PC-9 (cell line): ENCODE results near the gene EIF4G1. TPM values are rescaled to one million over a fixed set of nuclear protein-coding genes. Genes with fewer than 3 reads are reported as not detected.

Experiments used
- BruUV-seq: library from RNA; stranded (reverse); fragments of 400-500 nt; replicated peaks from 2 replicates; lab custom pipeline; 2021; lab: Mats Ljungman, UMichigan
- CTCF ChIA-PET: fragments of 300-600 bp; sonication (Branson Sonifier 250); formaldehyde crosslinking; loops from one replicate; lab custom pipeline; 2022; ENCODE audit warnings: antibody characterized with exemption; lab: Charles Lee
- POLR2A ChIA-PET: fragments of 300-600 bp; sonication (Branson Sonifier 250); formaldehyde crosslinking; loops from one replicate; lab custom pipeline; 2022; ENCODE audit warnings: antibody characterized with exemption; ENCODE audit not compliant: unreplicated experiment; lab: Charles Lee
- DNase-seq, 2 experiments: peaks; one replicate each; pipeline versions ENCODE4 v3.0.0 to v3.0.0-alpha.2; 2015 to 2022; ENCODE audit warnings: mixed read lengths in 1 of 2
- H2AFZ ChIP-seq: fragments of 200-600 bp; sonication (generic); 2 replicates; pipeline ENCODE4 v1.8.1; 2017; ENCODE audit warnings: antibody characterized with exemption
- H3F3A ChIP-seq: fragments of 200-600 bp; sonication (generic); 2 replicates; pipeline ENCODE4 v1.8.1; 2017; ENCODE audit warnings: antibody characterized with exemption, mild to moderate bottlenecking, low read depth; ENCODE audit not compliant: insufficient read depth
- H3K27ac ChIP-seq: fragments of 200-600 bp; sonication (generic); 2 replicates; pipeline ENCODE4 v1.6.1; 2016; ENCODE audit warnings: mixed run types
- H3K27me3 ChIP-seq: fragments of 200-600 bp; sonication (generic); 2 replicates; pipeline ENCODE4 v1.6.1; 2016; ENCODE audit warnings: low read depth, mixed run types; ENCODE audit not compliant: insufficient read depth
- H3K36me3 ChIP-seq: fragments of 200-600 bp; sonication (generic); 2 replicates; pipeline ENCODE4 v1.6.1; 2016; ENCODE audit warnings: low read depth, mixed run types
- H3K4me1 ChIP-seq: fragments of 200-600 bp; sonication (generic); replicated peaks from 2 replicates; pipeline ENCODE4 v1.6.1; 2016; ENCODE audit warnings: mixed run types; ENCODE audit not compliant: insufficient read depth
- H3K4me2 ChIP-seq: fragments of 200-600 bp; sonication (generic); 2 replicates; pipeline ENCODE4 v1.6.1; 2017; ENCODE audit warnings: mixed run types
- H3K4me3 ChIP-seq: fragments of 200-600 bp; sonication (generic); 2 replicates; pipeline ENCODE4 v1.6.1; 2016; ENCODE audit warnings: mixed run types
- H3K79me2 ChIP-seq: fragments of 200-600 bp; sonication (generic); 2 replicates; pipeline ENCODE4 v1.6.1; 2017; ENCODE audit warnings: low read depth, mixed run types
- H3K9me2 ChIP-seq: fragments of 200-600 bp; sonication (generic); 2 replicates; pipeline ENCODE4 v1.8.1; 2017; ENCODE audit warnings: mild to moderate bottlenecking; ENCODE audit not compliant: insufficient read depth
- H3K9me3 ChIP-seq: fragments of 200-600 bp; sonication (generic); 2 replicates; pipeline ENCODE4 v1.8.1; 2016; ENCODE audit warnings: low read depth; ENCODE audit not compliant: insufficient read depth
- H4K20me1 ChIP-seq: fragments of 200-600 bp; sonication (generic); 2 replicates; pipeline ENCODE4 v1.8.1; 2017; ENCODE audit not compliant: insufficient read depth
- EZH2 ChIP-seq: fragments of 200-600 bp; sonication (generic); IDR thresholded peaks from 2 replicates; pipeline ENCODE4 v1.8.0; 2017; ENCODE audit warnings: antibody characterized with exemption, low read depth
- intact Hi-C: fragments of 100-400 bp; cut with micrococcal nuclease; formaldehyde crosslinking; loops from one replicate; pipeline ENCODE4 v1.10.0; 2022; ENCODE audit not compliant: unreplicated experiment
- total RNA-seq: library from RNA; stranded (reverse); gene quantifications from 2 replicates; pipeline ENCODE4 v1.2.3, GENCODE V29; 2021
- TF ChIP-seq, protein P1 (sequence below): fragments of 200-600 bp; sonication (generic); conservative IDR thresholded peaks from 2 replicates; pipeline ENCODE4 v1.6.1; 2017; ENCODE audit warnings: mixed run types, antibody characterized with exemption, mild to moderate bottlenecking, moderate library complexity

The EIF4G1 gene
- total RNA-seq, 1 experiment from 2014 or later, result 657 TPM

DNA sequence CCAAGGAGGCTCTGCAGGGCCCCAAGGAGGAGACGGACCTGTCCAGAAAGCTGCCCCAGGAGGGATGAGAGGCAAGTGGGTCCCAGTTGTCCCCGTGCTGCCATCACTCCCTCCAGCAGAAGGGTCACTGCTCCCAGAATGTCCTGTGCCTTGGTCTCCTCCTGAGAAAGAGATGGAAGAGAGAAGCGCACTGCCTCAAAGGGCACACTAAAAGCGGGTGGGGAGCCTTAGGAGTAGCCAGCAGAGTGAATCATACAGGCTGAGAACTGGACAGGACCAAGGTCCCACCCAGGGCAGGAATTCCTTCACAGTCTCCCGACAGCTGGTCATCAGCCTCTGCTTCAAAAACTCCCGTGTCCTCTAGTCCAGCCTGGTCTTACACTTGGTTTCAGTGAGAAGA lies 59.0 kb downstream of the EIF4G1 start:
- POLR2A ChIA-PET, result interaction anchor here (0.7 kb wide), 1 partner anchor 14 kb away, joined by 3 read pairs; no protein-coding TSS in a partner anchor
- CTCF ChIA-PET, result interaction anchor here (0.7 to 3.8 kb wide), 3 partner anchors 140 to 545 kb away, joined by 3 to 75 read pairs (median 45); no protein-coding TSS in a partner anchor
- no peaks in the 10 kb centered on the region for H3K79me2 ChIP-seq
- DNase-seq, result peak; percentile 37 to 43
- no peak overlapping the region for H3K4me3 ChIP-seq
- no peaks in the 10 kb centered on the region for H3K9me2 ChIP-seq
- no peak overlapping the region for H2AFZ ChIP-seq
- peaks cover 33% of the 10 kb centered on the region for H3F3A ChIP-seq
- BruUV-seq, result no TSS peak
- no peak overlapping the region for H3K27ac ChIP-seq
- intact Hi-C loops, result loop anchor here (5.0 kb wide), 1 partner anchor 429 kb away; no protein-coding TSS in a partner anchor
- H3K9me3 ChIP-seq, result no peaks in the 10 kb centered on the region
- no peak overlapping the region for H3K4me2 ChIP-seq
- H4K20me1 ChIP-seq, result peaks cover 9% of the 10 kb centered on the region
- peaks cover 51% of the 10 kb centered on the region for H3K27me3 ChIP-seq
- TF ChIP-seq EZH2, result no peak
- TF ChIP-seq, protein P1, sequence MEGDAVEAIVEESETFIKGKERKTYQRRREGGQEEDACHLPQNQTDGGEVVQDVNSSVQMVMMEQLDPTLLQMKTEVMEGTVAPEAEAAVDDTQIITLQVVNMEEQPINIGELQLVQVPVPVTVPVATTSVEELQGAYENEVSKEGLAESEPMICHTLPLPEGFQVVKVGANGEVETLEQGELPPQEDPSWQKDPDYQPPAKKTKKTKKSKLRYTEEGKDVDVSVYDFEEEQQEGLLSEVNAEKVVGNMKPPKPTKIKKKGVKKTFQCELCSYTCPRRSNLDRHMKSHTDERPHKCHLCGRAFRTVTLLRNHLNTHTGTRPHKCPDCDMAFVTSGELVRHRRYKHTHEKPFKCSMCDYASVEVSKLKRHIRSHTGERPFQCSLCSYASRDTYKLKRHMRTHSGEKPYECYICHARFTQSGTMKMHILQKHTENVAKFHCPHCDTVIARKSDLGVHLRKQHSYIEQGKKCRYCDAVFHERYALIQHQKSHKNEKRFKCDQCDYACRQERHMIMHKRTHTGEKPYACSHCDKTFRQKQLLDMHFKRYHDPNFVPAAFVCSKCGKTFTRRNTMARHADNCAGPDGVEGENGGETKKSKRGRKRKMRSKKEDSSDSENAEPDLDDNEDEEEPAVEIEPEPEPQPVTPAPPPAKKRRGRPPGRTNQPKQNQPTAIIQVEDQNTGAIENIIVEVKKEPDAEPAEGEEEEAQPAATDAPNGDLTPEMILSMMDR, result no peak
- no peaks in the 10 kb centered on the region for H3K4me1 ChIP-seq
- H3K36me3 ChIP-seq, result peaks cover 3% of the 10 kb centered on the region

GRCh38 chr3:184375747-184376461 lies 61.5 kb downstream of the EIF4G1 start:
- Histone ChIP-seq H3K4me3 (no peak overlapping the region), H3K4me1 (no peaks in the 10 kb centered on the region), H3K4me2 (no peak overlapping the region), H3K79me2 (no peaks in the 10 kb centered on the region), H3K9me2 (no peaks in the 10 kb centered on the region), H3F3A (peaks cover 8% of the 10 kb centered on the region; the same call in 1 of the 2 replicates), H3K36me3 (no peaks in the 10 kb centered on the region), H4K20me1 (no peaks in the 10 kb centered on the region), H3K27ac (no peak overlapping the region), H2AFZ (no peak overlapping the region), H3K27me3 (peaks cover 67% of the 10 kb centered on the region), H3K9me3 (no peaks in the 10 kb centered on the region)
- no TSS peak for BruUV-seq
- POLR2A ChIA-PET, result no interaction called here
- CTCF ChIA-PET, result interaction anchor here (0.6 to 1.2 kb wide), 3 partner anchors 9 to 146 kb away, joined by 3 to 12 read pairs (median 6); no protein-coding TSS in a partner anchor
- TF ChIP-seq, protein P1, result no peak
- TF ChIP-seq EZH2, result no peak
- intact Hi-C loops, result no loop called here
- no peak for DNase-seq

DNA sequence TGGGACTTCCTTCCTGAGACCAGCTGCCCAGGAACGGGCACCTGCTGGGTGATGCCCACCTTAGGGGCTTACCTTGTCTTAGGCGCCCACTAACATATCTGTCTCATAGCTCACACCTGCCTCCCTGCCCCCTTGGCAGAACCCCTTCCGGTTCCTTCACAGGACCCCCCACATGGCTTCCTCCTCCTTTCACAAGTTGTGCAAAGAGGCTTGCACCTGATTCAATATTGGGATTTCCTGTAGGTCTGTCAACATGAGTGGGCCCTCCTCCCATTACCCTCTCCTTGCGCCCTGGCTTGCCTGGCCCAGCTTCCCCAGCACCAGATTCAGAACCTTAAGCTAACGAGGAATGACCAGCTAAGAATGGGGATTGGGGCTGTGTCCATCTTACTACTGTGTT lies 63.0 kb downstream of the EIF4G1 start:
- Histone ChIP-seq H3K4me2 (no peak overlapping the region), H3K9me3 (no peaks in the 10 kb centered on the region), H3K9me2 (no peaks in the 10 kb centered on the region), H4K20me1 (no peaks in the 10 kb centered on the region), H3K4me1 (no peaks in the 10 kb centered on the region), H3F3A (no peaks in the 10 kb centered on the region), H3K4me3 (no peak overlapping the region), H3K36me3 (no peaks in the 10 kb centered on the region), H2AFZ (no peak overlapping the region), H3K27me3 (peaks cover 82% of the 10 kb centered on the region), H3K79me2 (no peaks in the 10 kb centered on the region), H3K27ac (no peak overlapping the region)
- CTCF ChIA-PET, result interaction anchor here (0.6 kb wide), 1 partner anchor 27 kb away, joined by 6 read pairs; no protein-coding TSS in a partner anchor
- BruUV-seq, result no TSS peak
- TF ChIP-seq EZH2, result no peak
- TF ChIP-seq, protein P1, result no peak
- intact Hi-C loops, result no loop called here
- POLR2A ChIA-PET, result no interaction called here
- no peak for DNase-seq
